ENCODE measurements around the gene CCDC149.

CCDC149 gene

DNA sequence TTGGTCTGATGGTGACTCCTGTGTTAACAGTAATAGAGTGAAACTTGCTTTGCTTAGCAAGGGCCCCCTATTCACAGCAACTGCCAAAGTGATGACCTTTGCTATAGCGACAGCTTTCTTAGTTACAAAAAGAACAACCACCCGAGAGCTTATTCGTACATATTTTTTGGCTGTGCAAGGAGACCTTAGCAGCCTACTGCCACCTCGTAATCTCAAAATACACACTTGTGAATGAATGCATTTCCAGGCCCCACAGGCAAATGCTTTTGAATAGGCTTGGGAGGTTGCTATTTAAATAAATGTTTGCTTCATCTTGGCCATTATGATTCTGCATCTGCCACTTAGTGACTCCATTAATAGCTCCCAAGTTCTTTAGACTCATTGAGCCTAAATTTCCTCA lies 47.4 kb downstream of the CCDC149 start:
- Histone ChIP-seq H2BK5ac (ENCODE audit: low read length) (no peak overlapping the region), H3K27ac (ENCODE audit: low read depth, low read length) (no peak overlapping the region)

DNA sequence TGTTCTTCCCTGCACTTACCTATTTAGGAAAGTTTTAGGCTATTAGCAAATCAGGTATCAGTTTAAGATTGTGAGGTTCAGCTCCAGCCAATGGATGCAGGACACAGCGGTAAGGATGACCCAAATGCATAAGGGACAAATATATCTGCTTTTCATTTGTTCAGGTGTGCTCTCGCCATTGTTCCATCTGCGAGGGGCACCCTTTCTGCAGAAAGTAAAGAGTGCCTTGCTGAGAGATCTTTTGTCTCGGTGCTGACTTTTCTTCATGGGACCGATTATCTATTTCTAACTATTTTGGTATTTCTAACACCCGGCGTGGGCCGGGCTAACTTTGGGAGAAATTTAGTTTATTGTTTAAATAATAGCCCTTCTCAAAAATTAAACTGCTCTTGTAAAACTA lies 49.0 kb downstream of the CCDC149 start:
- no peak overlapping the region for H3K4ac ChIP-seq (ENCODE audit: low read depth, low read length)
- H4K5ac ChIP-seq (ENCODE audit: low read length) = no peak overlapping the region
- H3K4me3 ChIP-seq (ENCODE audit: low read length) = no peak overlapping the region
- H3K4me1 ChIP-seq (ENCODE audit: control insufficient read depth, low read depth, low read length) = no peaks in the 10 kb centered on the region
- no CpG with 5 or more reads among the region's 8 CpGs for WGBS (ENCODE audit: extremely low coverage, insufficient coverage, low lambda C conversion rate)
- H3K79me1 ChIP-seq (ENCODE audit: low read length) = no peaks in the 10 kb centered on the region
- no peak overlapping the region for H2BK15ac ChIP-seq (replicated peaks; ENCODE audit: low read depth)
- no peak overlapping the region for H2AK5ac ChIP-seq (ENCODE audit: low read length)
- H3K56ac ChIP-seq (ENCODE audit: low read length) = no peak overlapping the region
- no peak overlapping the region for H3K27ac ChIP-seq (ENCODE audit: low read depth, low read length)
- no peak overlapping the region for H2BK5ac ChIP-seq (ENCODE audit: low read length)
- no peaks in the 10 kb centered on the region for H3K79me2 ChIP-seq (ENCODE audit: control insufficient read depth, insufficient read depth, low read length)
- DNase-seq = no peak
- no peak overlapping the region for H2BK120ac ChIP-seq (ENCODE audit: low read depth, low read length)
- no peaks in the 10 kb centered on the region for H3K27me3 ChIP-seq (ENCODE audit: insufficient read depth, low read length, poor library complexity)
- no peak overlapping the region for H3K9ac ChIP-seq (ENCODE audit: low read length)
- no peak overlapping the region for H3K23ac ChIP-seq (ENCODE audit: low read length)
- H3K18ac ChIP-seq (ENCODE audit: low read length) = no peak overlapping the region
- no peaks in the 10 kb centered on the region for H3K36me3 ChIP-seq (ENCODE audit: control insufficient read depth, insufficient read depth, low read length)
- no peak overlapping the region for H3K4me2 ChIP-seq (ENCODE audit: low read length)
- no peak overlapping the region for H4K8ac ChIP-seq (ENCODE audit: low read depth, low read length)

More for the DNA sequence above, 47.4 kb downstream of the CCDC149 start:
- Histone ChIP-seq H3K79me1 (ENCODE audit: low read length) (no peaks in the 10 kb centered on the region), H3K4me1 (ENCODE audit: control insufficient read depth, low read depth, low read length) (no peaks in the 10 kb centered on the region), H4K8ac (ENCODE audit: low read depth, low read length) (no peak overlapping the region), H2BK15ac (replicated peaks; ENCODE audit: low read depth) (no peak overlapping the region), H3K79me2 (ENCODE audit: control insufficient read depth, insufficient read depth, low read length) (no peaks in the 10 kb centered on the region), H2BK120ac (ENCODE audit: low read depth, low read length) (no peak overlapping the region), H3K56ac (ENCODE audit: low read length) (no peak overlapping the region), H3K18ac (ENCODE audit: low read length) (no peak overlapping the region), H3K36me3 (ENCODE audit: control insufficient read depth, insufficient read depth, low read length) (no peaks in the 10 kb centered on the region), H2AK5ac (ENCODE audit: low read length) (no peak overlapping the region), H3K4me3 (ENCODE audit: low read length) (no peak overlapping the region), H3K4me2 (ENCODE audit: low read length) (no peak overlapping the region), H3K9ac (ENCODE audit: low read length) (no peak overlapping the region), H3K23ac (ENCODE audit: low read length) (no peak overlapping the region), H4K5ac (ENCODE audit: low read length) (no peak overlapping the region), H3K4ac (ENCODE audit: low read depth, low read length) (no peak overlapping the region), H3K27me3 (ENCODE audit: insufficient read depth, low read length, poor library complexity) (no peaks in the 10 kb centered on the region)
- no CpG with 5 or more reads among the region's 4 CpGs for WGBS (ENCODE audit: extremely low coverage, insufficient coverage, low lambda C conversion rate)
- DNase-seq = no peak

DNA sequence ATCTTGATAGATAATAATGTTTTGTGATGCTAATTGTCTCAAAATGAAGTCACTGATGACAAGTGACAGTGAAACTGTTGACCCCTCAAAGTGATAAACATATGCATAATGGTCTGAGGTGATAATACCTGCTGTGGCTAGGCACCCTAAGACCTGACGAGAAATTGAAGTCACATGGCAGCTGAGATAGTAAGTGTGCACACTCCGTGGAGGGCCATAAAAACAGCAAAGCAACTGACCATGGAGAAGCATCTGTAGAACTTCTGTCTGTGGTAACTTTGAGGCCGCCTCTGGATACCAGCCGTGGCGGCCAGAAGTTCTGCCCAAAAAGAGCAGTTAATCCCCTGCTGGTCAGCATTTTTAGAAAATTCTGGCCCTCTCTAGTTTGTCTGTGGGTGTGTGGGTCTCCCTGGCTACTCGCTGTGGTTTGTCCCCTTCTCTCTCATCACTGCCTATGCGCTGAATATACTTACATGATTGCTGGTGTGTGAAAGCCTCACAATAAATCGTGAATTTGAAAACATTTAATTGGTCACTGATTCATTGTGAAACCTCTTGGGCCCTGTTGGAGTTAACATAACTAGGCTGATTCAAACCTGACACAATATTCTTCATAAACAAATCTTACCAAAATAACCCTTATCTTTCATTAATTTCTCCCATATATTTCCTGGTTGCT lies 50.6 kb downstream of the CCDC149 start:
- H4K5ac ChIP-seq (ENCODE audit: low read length) = no peak overlapping the region
- no peaks in the 10 kb centered on the region for H3K79me2 ChIP-seq (ENCODE audit: control insufficient read depth, insufficient read depth, low read length)
- no peak overlapping the region for H3K4me3 ChIP-seq (ENCODE audit: low read length)
- H3K27ac ChIP-seq (ENCODE audit: low read depth, low read length) = no peak overlapping the region
- no peaks in the 10 kb centered on the region for H3K79me1 ChIP-seq (ENCODE audit: low read length)
- no peak overlapping the region for H2AK5ac ChIP-seq (ENCODE audit: low read length)
- no peak overlapping the region for H4K8ac ChIP-seq (ENCODE audit: low read depth, low read length)
- no peak overlapping the region for H2BK15ac ChIP-seq (replicated peaks; ENCODE audit: low read depth)
- no peaks in the 10 kb centered on the region for H3K4me1 ChIP-seq (ENCODE audit: control insufficient read depth, low read depth, low read length)
- H2BK120ac ChIP-seq (ENCODE audit: low read depth, low read length) = no peak overlapping the region
- no peak overlapping the region for H3K56ac ChIP-seq (ENCODE audit: low read length)
- no peak overlapping the region for H3K4me2 ChIP-seq (ENCODE audit: low read length)
- no peak overlapping the region for H3K4ac ChIP-seq (ENCODE audit: low read depth, low read length)
- H3K23ac ChIP-seq (ENCODE audit: low read length) = no peak overlapping the region
- no peak for DNase-seq
- no peak overlapping the region for H2BK5ac ChIP-seq (ENCODE audit: low read length)
- no peaks in the 10 kb centered on the region for H3K27me3 ChIP-seq (ENCODE audit: insufficient read depth, low read length, poor library complexity)
- no CpG with 5 or more reads among the region's 8 CpGs for WGBS (ENCODE audit: extremely low coverage, insufficient coverage, low lambda C conversion rate)
- H3K36me3 ChIP-seq (ENCODE audit: control insufficient read depth, insufficient read depth, low read length) = no peaks in the 10 kb centered on the region
- H3K9ac ChIP-seq (ENCODE audit: low read length) = no peak overlapping the region
- H3K18ac ChIP-seq (ENCODE audit: low read length) = no peak overlapping the region

DNA sequence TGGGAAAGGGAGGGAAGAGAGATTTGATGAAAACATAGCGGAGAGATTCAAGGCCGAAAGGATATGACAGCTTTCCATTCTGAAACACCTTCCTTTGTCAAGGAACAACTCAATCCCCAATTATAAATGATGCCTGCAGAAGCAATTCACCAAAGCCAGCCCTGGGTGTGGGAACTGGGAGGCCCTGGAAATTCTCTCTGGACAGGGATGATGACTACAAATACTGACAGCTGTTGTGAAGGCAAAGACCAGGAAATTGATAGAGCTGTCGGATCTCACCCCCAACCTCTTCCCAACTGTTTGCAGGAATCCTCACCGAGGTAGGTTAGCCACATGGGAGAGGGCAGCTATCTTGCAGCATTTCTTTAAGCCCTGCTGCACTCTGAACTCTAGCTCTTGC lies 54.3 kb downstream of the CCDC149 start:
- Histone ChIP-seq H3K79me2 (ENCODE audit: control insufficient read depth, insufficient read depth, low read length) (no peaks in the 10 kb centered on the region), H3K27me3 (ENCODE audit: insufficient read depth, low read length, poor library complexity) (no peaks in the 10 kb centered on the region), H2BK15ac (replicated peaks; ENCODE audit: low read depth) (no peak overlapping the region), H3K9ac (ENCODE audit: low read length) (no peak overlapping the region), H3K18ac (ENCODE audit: low read length) (no peak overlapping the region), H3K23ac (ENCODE audit: low read length) (no peak overlapping the region), H4K8ac (ENCODE audit: low read depth, low read length) (no peak overlapping the region), H2BK120ac (ENCODE audit: low read depth, low read length) (no peak overlapping the region), H3K27ac (ENCODE audit: low read depth, low read length) (no peak overlapping the region), H3K56ac (ENCODE audit: low read length) (no peak overlapping the region), H3K4ac (ENCODE audit: low read depth, low read length) (no peak overlapping the region), H2BK5ac (ENCODE audit: low read length) (no peak overlapping the region), H2AK5ac (ENCODE audit: low read length) (no peak overlapping the region), H3K4me3 (ENCODE audit: low read length) (no peak overlapping the region), H4K5ac (ENCODE audit: low read length) (no peak overlapping the region), H3K79me1 (ENCODE audit: low read length) (no peaks in the 10 kb centered on the region), H3K4me2 (ENCODE audit: low read length) (no peak overlapping the region), H3K36me3 (ENCODE audit: control insufficient read depth, insufficient read depth, low read length) (no peaks in the 10 kb centered on the region), H3K4me1 (ENCODE audit: control insufficient read depth, low read depth, low read length) (no peaks in the 10 kb centered on the region)
- no CpG with 5 or more reads among the region's 4 CpGs for WGBS (ENCODE audit: extremely low coverage, insufficient coverage, low lambda C conversion rate)
- no peak for DNase-seq

DNA sequence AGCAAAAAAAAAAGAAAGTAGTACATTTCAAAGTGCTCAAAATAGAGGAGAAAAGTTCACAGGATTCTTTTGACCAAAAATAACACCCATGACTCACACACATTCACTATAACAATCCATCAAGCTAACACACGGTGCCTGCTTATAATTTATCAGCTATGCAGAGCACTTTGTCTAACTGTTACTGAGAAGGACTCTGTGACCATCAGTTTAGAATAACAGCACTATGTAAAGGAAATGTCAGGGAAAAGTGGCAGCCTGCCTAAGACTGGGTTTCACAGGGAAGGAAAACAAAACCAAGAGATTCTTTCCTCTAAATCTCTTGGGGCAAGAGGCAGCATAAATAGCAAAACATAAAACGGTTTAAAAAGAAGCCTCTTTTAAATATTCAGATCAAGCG lies 54.8 kb downstream of the CCDC149 start:
- no peak overlapping the region for H2BK5ac ChIP-seq (ENCODE audit: low read length)

DNA sequence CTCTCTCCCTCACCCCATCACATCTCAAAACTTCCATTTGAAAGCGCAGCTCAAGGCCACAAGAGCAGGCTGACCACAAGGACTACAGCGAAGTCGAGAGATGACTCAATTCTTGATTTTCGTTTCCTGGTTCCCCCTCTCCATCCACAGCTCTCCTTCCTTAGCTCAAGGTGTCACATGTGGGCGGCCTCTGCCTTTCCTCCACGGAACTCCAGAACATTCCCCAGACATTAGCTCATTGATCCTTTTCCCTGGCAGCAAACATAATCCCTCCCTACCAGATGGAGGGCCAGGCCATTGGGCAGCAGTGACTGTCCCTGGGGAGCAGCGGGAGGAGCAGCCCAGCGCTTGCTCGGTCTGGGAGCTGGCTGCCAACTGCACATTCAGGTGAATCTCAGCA lies 56.3 kb downstream of the CCDC149 start:
- Histone ChIP-seq H2AK5ac (ENCODE audit: low read length) (no peak overlapping the region), H2BK120ac (ENCODE audit: low read depth, low read length) (no peak overlapping the region), H4K8ac (ENCODE audit: low read depth, low read length) (no peak overlapping the region), H4K5ac (ENCODE audit: low read length) (no peak overlapping the region), H3K56ac (ENCODE audit: low read length) (no peak overlapping the region), H3K4me3 (ENCODE audit: low read length) (no peak overlapping the region), H2BK5ac (ENCODE audit: low read length) (no peak overlapping the region), H3K27me3 (ENCODE audit: insufficient read depth, low read length, poor library complexity) (no peaks in the 10 kb centered on the region), H3K4ac (ENCODE audit: low read depth, low read length) (no peak overlapping the region), H3K9ac (ENCODE audit: low read length) (no peak overlapping the region), H2BK15ac (replicated peaks; ENCODE audit: low read depth) (no peak overlapping the region), H3K79me1 (ENCODE audit: low read length) (no peaks in the 10 kb centered on the region), H3K4me1 (ENCODE audit: control insufficient read depth, low read depth, low read length) (no peaks in the 10 kb centered on the region), H3K79me2 (ENCODE audit: control insufficient read depth, insufficient read depth, low read length) (no peaks in the 10 kb centered on the region), H3K23ac (ENCODE audit: low read length) (no peak overlapping the region), H3K4me2 (ENCODE audit: low read length) (no peak overlapping the region), H3K36me3 (ENCODE audit: control insufficient read depth, insufficient read depth, low read length) (no peaks in the 10 kb centered on the region), H3K18ac (ENCODE audit: low read length) (no peak overlapping the region), H3K27ac (ENCODE audit: low read depth, low read length) (no peak overlapping the region)
- no CpG with 5 or more reads among the region's 9 CpGs for WGBS (ENCODE audit: extremely low coverage, insufficient coverage, low lambda C conversion rate)
- peak; percentile 87 for DNase-seq

More for the DNA sequence above, 54.8 kb downstream of the CCDC149 start:
- Histone ChIP-seq H3K4me2 (ENCODE audit: low read length) (no peak overlapping the region), H4K8ac (ENCODE audit: low read depth, low read length) (no peak overlapping the region), H4K5ac (ENCODE audit: low read length) (no peak overlapping the region), H3K56ac (ENCODE audit: low read length) (no peak overlapping the region), H2AK5ac (ENCODE audit: low read length) (no peak overlapping the region), H3K79me1 (ENCODE audit: low read length) (no peaks in the 10 kb centered on the region), H3K4ac (ENCODE audit: low read depth, low read length) (no peak overlapping the region), H3K4me1 (ENCODE audit: control insufficient read depth, low read depth, low read length) (no peaks in the 10 kb centered on the region), H2BK120ac (ENCODE audit: low read depth, low read length) (no peak overlapping the region), H3K23ac (ENCODE audit: low read length) (no peak overlapping the region), H3K27ac (ENCODE audit: low read depth, low read length) (no peak overlapping the region), H3K9ac (ENCODE audit: low read length) (no peak overlapping the region), H2BK15ac (replicated peaks; ENCODE audit: low read depth) (no peak overlapping the region), H3K79me2 (ENCODE audit: control insufficient read depth, insufficient read depth, low read length) (no peaks in the 10 kb centered on the region), H3K27me3 (ENCODE audit: insufficient read depth, low read length, poor library complexity) (no peaks in the 10 kb centered on the region), H3K4me3 (ENCODE audit: low read length) (no peak overlapping the region), H3K36me3 (ENCODE audit: control insufficient read depth, insufficient read depth, low read length) (no peaks in the 10 kb centered on the region), H3K18ac (ENCODE audit: low read length) (no peak overlapping the region)
- no CpG with 5 or more reads among the region's 3 CpGs for WGBS (ENCODE audit: extremely low coverage, insufficient coverage, low lambda C conversion rate)
- DNase-seq = no peak
